SKM-1 treated with dmso at 0.1 percent for 144 hours (cell line): Measurements from ENCODE around the gene PGM1.

ENCODE experiments used
- DNase-seq: peaks from one replicate; lab custom pipeline; 2025; ENCODE audit not compliant: unreplicated experiment; lab: John Stamatoyannopoulos, UW

Gene PGM1

DNA sequence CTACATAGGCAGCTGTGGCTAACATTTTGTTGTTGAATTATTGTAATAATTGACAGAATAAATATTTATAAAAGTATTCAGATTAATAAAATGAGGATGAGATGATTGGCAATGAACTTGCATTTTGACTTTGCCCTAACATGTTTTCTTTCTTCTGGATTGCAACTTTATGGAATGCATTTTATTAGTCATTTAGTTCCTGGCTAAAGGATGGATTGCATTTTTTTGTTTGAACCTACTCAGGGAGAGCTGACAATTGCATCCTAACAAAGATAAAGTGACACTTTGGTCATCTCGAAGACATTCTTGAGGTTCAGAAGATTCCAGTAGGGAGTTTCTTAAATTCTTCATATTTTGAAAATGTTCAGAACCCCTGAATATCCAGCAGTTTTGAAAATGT lies 37.5 kb downstream of the PGM1 start:
- DNase-seq = no peak

DNA sequence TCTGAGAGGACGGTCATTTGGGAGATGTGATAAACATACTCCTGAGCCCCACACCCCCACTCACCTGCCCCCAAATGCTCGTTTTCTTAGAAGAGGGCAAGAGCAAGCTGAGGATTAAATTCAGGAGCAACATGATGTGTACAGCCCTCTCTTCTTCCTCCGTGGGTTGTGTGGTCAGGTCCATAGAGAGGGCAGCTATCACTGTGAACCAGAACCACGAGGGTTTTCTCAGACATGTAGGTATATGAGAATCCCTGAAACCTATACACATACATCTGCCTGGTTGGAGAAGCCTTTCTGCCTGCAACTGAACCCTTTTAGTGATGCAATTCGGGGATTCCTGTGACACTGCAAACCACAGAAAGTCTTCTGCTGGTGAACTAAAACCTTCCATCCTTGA lies 38.9 kb downstream of the PGM1 start:
- DNase-seq = peak; percentile 19

DNA sequence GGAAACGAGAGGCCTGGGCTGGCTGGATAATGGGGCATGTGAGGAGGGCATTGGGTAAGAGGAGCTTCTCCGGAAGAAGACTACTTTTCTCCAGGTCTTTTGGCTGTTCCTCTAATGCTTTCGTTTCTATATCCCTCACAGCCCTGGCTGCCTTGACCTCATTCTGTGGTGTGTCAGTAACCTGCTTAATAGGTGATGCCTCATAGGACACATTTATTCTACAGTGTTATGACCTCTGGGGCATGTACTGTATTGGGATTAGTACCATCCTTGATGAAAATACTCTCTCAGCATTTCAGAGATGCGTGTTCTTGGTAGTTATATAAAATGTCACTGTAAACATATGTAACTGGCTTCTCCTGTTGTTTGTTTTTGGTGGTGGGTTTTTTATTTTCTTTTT lies 40.1 kb downstream of the PGM1 start:
- DNase-seq = no peak

DNA sequence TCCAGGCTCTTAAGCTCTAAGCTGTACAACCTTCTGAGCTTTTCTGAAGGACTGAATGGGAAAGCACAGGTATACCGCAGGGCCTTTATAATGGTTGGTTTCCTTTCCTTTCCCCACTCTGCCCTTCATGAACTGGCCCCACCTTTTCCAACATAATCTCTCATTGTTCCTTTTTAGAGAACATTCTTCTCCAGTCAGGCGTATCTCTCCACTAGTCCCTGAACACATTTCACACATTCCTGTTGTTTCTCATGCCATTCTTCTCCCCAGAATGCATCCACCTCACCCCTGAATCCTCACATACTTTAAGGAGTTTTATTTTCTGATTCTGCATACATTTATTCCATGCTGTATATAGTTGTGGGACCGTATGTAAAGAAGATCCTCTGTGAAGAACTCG lies 41.3 kb downstream of the PGM1 start:
- DNase-seq = no peak

DNA sequence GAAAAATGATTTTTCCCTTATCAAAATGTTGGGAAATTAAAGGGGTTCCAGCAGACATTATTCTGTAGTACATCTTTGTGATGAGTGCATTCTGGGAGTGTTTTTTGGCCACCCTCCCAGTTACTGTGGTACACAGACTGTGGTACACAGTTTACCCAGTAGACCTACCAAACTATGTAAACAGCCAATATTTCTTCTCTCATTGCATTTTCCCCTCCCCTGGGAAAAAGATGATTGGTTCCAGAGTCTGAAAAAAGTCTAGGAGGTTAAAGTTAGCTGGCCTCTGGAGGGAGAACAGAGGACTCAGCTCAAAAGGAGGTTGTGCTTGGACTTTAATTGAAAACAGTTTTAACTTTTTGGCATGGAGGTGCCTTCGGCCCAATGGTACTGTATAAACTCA lies 42.5 kb downstream of the PGM1 start:
- no peak for DNase-seq

DNA sequence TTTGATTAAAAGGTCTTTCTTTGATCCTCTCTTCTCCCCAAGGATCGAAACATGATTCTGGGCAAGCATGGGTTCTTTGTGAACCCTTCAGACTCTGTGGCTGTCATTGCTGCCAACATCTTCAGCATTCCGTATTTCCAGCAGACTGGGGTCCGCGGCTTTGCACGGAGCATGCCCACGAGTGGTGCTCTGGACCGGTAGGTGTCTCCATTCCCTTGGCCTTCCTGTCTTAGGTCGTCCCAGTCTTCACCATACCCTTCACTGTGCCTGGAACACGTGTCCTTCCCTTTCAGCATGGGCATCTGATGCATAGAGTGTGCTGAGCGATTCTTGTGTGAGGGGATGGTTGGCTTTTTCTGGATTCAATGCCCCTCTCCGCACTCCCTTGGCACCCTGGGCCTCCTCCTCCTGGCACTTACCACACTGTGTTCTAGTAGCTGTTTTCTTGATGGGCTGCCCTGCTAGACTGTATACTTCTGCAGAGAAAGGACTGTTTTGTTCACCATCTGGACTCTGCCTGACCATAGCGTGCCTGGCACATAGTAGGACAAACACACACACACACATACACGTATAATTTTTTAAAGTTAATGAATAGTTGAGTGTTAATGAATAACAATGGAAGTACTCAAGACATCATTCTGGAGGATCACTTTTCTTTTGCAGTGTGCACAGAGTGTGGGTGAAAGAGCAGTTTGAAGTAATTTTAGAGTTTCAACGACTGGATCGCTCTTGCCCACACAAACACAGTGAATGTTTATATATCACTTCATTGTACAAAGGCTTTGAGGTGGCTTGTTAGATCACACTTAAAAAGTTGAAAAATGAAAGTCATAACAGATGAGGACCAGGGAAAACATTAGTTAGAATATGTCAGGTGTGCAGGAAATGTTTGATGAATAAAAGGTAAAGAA lies 43.2 kb downstream of the PGM1 start:
- no peak for DNase-seq

DNA sequence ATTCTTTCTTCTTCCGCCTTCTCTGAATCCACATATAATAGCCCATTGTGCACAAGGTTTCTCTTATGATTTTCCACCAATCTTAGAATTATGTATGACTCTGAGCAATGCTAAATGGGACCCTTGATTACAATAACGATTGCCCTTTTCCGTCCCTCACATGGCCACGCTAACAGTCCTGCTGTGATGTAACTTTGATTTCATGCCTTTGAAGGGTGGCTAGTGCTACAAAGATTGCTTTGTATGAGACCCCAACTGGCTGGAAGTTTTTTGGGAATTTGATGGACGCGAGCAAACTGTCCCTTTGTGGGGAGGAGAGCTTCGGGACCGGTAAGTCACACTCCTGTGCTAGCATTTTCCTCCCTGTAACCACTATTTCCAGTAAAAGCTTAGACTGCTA lies 45.3 kb downstream of the PGM1 start:
- no peak for DNase-seq

DNA sequence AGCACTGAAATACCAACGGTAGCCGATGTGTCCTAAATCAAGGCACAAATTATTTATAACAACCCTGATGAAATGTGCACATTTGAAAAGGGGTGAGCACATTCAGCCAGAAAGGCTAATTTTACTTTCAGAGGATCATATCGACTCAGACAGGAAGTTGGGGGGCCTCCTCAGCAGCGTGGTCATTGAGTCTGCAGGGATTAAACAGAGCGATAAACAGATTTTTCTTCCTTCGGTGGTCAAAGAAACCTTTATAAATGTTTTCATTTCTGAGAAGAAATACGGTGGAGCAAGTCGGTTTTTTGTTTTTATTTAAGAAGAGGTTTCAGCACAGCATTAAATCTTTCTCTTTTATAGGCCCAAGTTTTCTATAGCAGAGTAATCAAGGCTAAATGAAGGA lies 45.7 kb downstream of the PGM1 start:
- DNase-seq = no peak

DNA sequence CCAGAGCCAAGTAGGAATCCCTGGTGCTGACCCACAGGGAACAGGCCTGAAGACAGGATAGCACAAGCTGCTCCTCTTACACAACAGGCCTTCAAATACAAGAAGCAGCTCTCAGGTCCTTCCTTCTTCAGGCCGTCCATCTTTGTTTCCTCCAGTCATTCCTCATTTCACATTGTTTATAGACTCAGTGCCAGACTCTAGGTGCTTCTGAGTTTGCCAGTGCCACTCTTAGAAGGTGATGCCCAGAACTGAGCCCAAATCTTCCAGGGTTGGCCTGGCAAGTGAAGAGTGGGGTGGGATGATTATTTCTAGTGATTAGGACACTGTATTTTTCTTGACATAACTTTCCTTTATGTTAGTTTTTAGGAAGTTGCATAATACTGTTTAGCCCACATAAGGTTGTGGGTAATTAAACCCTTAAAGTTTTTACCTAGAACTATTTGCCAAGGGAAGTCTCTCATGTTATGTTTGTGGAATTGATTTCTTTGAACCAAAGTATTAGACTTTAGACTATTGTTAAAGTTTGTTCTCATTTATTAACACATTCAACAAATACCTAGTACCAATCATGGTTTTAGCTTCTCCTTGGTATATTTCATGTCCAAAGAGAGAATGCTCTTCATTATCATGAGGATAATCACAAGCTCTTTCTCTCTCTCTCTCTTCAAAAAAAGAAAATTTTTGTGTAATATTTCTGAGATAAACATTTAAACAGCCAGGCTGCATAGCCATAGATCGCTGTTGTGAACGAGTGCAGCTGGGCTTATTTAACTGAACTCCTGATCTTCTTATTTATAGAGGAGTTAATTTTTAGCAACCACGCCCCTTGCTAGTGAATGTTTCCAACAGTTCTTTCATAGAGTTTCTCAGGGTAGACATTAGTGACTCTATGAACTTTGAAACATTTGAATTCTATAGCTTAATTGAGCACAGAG lies 47.7 kb downstream of the PGM1 start:
- peak; percentile 65 for DNase-seq

DNA sequence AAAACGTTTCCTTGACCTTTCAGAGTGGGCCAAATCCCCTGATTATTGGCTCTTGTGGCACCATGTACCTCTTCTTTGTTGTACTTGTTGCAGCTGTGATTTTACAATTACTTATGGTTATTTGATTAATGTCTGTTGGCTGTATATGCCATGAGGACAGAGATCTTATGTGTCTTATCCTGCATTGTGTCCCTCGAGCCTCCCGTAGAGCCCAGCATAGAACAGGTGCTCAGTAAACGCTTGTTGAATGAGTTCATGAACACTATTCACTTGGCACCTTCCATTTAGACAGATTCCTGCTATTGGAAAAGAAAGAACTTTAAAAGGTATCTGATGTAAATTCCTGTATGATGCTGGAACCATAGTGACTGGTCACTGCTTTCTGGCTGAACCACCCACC lies 48.4 kb downstream of the PGM1 start:
- no peak for DNase-seq

DNA sequence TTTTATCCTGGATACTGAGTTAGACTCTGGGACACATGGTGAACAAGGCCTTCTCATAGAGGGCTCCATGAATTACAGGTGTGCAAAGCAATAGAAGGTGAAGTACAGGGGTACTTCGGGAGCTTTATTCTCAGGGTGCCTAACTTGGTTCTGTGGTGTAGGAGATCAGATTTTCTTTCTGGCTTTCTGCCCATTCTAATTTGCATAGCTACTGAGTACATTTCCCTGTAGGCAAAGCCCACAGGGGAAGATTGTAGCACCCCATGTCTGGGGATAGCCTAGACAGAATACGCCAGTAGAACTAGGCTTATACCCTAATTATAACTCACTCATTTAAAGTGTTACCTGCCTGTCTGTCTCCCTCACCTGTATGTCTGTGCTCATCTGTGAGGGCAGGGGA lies 49.7 kb downstream of the PGM1 start:
- no peak for DNase-seq

DNA sequence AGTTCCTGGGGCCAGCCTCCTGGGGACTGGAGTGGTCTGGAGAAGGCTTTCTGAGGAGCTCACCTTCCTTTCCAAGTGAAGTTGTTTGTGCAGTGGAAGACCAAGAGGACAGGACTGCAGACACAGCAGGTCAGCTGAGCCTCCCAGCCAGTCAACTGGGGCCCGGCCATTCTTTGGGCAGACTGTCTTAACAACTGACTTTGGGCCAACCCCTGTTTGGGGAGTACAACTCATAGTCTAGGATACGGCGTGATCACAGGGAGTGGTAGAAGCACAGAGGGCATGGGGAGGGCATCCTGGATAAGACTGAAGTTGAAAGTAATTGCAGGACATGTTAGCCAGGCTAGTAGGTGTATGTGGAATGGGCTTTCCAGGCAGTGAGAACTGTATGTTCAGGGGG lies 50.3 kb downstream of the PGM1 start:
- DNase-seq = no peak

DNA sequence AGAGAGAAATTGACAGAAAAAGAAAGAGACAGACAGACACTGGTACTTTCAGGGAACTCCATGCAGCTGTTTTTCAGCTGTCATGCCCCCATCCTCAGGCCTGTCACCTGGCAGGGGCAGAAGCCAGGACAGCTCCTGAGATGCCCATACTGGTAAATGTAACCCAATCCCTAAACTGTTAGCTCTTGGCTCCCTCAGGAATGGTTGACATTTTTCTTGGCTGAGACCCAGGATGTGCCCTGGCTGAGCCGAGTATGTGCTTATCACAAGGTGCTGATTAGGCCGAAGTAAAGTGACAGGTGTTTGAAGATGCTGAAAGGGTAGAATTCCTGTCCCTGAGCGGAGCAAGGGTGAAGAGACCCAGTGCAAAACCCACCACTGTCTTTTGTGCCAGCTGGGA lies 50.7 kb downstream of the PGM1 start:
- no peak for DNase-seq

DNA sequence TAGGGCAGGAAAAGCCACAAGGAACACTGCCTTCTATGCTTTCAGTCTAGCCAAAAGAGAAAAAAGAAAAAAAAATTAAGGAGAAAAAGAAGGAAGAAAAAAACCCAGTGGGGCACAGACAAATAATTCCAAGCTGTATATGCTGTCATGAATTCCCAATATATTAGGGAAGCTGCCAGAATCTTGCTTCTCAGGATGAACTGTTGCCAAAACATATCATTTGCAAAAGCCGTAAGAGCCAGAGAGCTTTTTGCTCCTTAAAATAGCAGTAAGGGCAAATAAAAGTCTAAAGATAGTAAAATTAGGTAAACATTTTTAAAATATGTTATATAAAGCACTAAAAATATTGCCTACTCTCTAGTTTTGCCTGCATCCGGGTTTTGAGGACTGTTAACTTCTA lies 52.1 kb downstream of the PGM1 start:
- no peak for DNase-seq

DNA sequence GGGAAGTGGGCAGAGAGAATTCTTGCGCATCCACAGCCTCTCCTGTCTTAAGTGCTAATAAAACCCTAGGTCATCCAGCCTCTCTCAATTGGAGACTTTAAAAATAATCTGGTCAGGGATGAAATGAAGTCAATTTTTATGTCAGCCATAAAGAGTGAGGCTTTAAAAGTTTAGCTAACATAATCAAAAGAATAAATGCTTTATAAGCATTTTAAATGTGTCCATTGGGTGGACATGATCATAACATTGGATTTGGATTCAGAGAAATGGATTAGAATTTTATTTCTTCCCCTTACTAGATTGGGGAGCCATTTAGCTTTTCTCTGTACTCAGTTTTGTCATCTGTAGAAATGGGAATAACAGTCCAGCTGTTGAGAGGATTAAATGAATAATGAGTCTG lies 55.5 kb downstream of the PGM1 start:
- DNase-seq = no peak

DNA sequence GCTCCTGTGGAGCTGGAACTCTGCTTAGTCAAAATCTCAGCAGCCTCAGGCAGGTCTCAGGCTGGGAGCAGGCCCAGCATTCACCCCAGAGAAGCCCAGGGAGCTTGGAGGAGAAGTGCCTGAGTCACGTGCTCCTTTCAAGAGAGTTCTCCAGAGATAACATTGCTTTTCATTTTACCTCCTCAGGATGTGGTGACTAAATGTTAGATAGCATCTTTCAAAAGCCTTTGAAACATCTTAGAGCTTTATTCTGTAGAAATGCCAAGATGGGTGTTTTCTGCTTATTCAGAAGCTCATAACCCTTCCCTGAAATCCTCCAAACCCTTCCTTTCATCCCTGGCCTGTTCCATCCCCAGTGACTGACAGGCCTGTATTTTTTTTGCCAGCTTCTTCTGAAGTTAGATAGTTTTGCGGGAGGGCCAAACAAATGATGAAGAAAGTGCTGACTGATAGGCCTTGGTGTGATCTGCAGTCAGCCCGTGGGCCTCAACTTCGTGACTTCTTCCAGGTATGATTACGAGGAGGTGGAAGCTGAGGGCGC lies 58.0 kb downstream of the PGM1 start:
- no peak for DNase-seq

DNA sequence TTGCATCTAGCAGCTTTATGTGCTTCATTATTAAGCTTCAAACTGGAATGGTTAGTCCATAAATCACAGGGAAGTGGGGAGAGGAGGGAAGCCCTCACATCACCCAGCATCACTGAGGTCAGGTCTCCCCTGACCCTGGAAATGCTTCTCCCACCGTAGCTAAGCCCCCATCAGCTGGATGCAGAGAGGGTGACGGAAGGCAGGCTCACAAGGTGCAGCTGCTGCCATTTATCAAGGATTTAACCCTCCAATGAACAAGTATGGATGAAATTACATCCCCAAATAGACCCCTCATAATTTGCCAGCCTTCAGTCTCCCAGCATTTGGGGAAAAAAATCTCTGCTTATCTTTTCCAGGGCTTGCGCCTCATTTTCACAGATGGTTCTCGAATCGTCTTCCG lies 60.8 kb downstream of the PGM1 start:
- no peak for DNase-seq

DNA sequence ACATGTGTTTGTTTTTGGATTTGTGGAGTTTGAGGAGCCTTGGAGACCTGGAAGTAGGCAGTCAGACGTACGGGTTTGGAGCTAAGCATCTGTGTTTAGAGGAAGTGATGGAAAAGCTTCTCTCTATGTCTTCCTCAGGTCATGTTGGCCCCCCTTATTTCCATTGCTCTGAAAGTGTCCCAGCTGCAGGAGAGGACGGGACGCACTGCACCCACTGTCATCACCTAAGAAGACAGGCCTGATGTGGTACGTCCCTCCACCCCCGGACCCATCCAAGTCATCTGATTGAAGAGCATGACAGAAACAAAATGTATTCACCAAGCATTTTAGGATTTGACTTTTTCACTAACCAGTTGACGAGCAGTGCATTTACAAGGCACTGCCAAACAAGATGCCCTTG lies 66.2 kb downstream of the PGM1 start:
- no peak for DNase-seq

DNA sequence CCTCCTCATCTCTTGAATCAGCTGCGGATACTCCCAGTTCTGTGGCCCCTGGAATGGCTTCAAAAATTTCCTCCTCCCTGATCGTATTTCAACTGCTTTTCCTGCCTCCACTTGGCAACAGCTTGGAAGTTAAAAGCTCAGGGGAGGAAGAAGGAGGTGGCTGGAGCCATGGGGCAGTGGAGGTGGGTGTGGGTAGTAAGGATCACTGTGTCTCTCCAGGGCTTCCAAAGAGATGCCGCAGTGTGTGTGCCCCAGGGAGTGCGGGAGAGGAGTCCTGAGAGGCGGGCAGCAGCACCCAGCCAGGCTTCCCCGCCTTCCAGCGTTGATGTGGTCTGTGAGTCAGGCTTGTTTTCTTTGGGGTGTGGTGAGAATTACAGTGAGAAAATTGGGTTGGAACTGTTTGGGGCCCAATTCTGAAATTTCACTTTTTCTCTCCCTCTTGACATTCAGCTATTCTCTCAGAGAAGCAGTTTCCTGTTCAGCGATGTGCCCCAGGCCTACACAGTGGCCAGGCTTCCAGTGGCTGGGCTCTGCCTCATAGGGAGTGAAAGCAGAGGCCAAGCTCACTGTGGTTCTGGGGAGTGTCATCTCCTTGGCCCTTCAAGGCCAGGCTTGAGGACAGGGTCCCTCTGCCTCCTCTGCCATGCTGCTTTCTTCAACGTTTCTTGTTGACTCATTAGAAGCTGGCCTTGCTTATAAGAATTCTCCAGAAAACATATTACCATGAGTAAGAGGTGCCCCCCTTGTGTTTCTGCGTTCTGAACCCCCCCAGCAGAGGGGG lies 69.0 kb downstream of the PGM1 start:
- no peak for DNase-seq

DNA sequence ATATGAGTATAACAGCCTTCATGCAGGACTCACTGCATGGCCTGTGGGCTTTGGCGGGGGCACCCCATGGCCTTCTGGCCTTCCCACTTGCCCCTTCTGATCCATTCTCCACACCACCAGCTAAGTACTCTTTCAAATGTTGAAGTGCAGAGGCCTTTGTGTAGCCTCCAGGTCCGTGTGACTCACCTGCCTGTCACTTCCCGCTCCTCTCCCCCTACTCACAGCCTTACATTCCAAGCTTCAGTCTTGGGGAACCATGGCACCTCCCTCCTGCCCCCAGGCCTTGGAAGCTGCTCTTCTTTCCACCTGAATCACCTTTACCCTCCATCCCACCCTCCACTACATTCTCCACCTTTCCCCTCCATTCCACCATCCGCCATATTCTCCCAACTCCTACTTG lies 69.6 kb downstream of the PGM1 start:
- DNase-seq = no peak

DNA sequence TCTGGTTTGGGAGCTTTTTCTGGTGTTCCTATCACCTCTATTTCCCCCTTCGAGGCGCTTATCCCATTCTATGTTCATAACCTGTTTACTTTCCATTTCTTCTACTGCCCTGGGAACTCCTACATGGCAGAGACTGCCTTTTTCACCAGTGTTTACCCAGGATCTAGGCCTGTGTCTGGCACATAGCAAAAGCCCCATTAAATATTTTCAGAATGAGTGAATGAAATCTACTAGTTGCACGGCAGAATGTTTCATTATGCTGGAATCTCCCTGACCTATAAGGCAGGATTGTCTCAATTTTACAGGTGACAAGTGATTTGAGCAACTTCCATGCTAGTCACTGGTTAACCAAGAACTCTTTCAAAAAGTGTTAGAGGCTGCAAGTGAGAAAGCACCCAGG lies 70.1 kb downstream of the PGM1 start:
- DNase-seq = no peak
